Activated naive CD8-positive, alpha-beta T cell treated with anti-CD3 and anti-CD28 coated beads, Interleukin-2, amount 50 U/mL, for 16 hours (primary cell): ENCODE data around the gene FOXK1.
"Not testable (repeated sequence)": the region's sequence is repeated elsewhere in the genome, so short reads cannot be mapped to it uniquely, and the experiment has no call there.

Source experiments
- DNase-seq: peaks from one replicate; pipeline ENCODE4 v3.0.0-alpha.2; 2020; ENCODE audit warnings: low read depth, low spot score

Gene FOXK1

DNA sequence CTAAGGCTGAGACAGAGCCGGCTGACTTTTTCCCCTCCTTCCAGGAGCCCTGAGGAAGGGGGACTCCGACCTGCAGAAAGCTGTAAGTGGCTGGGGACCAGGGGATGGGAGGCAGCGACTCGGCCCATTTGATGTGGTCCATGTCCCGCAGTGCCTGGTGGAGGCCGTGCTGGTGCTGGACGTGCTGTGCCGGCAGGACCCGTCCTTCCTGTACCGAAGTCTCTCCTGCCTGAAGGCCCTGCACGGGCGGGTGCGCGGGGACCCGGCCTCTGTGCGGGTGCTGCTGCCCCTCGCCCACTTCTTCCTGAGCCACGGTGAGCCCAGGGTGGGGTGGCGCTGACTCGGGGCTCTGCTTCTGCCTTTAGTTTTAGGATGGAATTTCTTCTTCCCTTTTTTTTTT is 103.3 kb downstream of the FOXK1 start:
- DNase-seq = no peak

DNA sequence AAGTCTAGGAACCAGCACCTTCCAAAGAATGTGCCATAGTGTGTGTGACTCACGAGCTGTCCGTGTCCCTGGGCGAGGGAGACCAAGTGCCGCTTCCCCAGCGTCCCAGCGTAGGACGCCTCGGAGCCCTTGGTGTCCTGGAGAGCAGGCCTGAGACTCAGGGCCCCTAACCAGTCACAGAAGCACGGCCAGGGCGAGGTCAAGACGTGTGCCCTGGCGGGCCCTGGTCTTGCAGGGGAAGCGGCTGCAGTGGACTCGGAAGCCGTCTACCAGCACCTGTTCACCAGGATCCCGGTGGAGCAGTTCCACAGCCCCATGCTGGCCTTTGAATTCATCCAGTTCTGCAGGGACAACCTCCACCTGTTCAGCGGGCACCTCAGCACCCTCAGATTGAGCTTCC is 103.9 kb downstream of the FOXK1 start:
- DNase-seq = no peak

GRCh38 chr7:4787541-4787940 is 105.4 kb downstream of the FOXK1 start:
- DNase-seq = no peak

- no peak for DNase-seq
Measured at GRCh38 chr7:4787947-4788626, 106.0 kb downstream of the FOXK1 start.

GRCh38 chr7:4788627-4789189 is 106.6 kb downstream of the FOXK1 start:
- DNase-seq = no peak

DNA sequence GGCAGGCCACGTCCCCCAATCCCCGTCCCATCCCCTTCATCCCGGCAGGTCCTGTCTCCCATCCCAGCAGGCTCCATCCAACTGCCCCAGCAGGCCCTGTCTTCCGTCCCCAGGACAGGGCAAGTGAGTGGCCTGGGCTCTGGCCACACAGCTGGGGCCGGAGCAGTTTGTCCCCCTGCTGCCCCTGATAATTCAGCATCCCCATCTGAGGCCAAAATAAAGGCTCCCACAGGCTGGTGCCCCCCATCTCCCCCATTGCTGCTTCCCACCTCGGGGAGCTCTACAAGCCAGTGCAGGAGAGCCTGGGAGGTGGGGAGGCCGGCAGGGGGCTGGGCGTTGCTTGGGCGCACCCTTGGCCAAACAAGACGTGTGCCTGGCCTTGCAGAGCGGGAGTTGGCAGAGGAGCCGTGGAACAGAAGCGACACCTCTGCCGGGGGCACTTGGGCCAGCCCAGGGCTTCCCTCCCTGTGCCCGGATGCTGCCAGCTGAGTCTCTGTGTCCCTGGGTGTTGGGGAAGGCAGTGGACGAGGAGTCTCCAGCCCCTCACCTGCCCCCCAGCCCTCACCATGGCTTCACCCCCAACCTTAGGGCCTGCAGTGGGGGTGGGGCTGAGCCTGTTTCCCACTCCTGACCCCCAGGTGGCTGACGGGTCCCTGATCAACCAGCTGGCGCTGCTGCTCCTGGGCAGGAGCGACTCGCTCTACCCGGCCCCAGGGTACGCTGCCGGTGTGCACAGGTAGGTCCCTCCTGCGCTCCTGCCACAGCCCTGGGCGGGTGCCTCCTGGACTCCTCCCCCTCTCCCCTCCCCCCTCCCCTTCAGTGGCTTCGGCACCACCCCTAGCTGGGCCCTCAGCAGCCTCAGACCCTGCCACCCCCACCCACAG is 107.3 kb downstream of the FOXK1 start:
- DNase-seq = no peak

- no peak for DNase-seq
Measured at GRCh38 chr7:4790078-4790465, 108.0 kb downstream of the FOXK1 start.

GRCh38 chr7:4790516-4790991 is 108.5 kb downstream of the FOXK1 start:
- DNase-seq = no peak

DNA sequence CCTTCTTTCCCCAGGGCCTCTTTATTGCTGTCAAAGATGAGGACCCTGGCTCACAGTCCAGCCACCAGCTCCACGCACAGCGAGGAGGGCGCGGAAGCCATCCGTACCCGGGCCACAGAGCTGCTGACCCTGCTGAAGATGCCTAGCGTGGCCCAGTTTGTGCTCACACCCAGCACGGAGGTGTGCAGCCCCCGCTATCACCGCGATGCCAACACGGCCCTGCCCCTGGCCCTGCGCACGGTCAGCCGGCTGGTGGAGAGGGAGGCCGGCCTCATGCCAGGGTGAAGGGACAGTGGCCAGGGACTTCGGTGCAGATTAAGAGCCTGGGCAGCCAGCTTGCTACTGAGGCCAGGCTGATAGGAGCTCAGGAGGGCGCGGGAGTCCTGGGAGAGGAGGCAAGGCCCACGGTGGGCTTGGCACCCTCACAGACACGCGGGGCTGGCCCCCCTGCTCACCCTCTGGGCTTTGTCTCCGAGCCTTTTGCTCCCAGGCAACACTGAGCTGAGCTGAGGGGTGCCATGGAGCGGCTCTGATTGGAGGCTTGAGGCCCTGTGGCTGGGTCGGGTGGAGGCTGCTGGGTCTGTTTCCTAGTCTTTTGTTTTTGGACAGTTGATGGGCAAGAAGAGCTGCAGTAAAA is 109.1 kb downstream of the FOXK1 start:
- DNase-seq = no peak

DNA sequence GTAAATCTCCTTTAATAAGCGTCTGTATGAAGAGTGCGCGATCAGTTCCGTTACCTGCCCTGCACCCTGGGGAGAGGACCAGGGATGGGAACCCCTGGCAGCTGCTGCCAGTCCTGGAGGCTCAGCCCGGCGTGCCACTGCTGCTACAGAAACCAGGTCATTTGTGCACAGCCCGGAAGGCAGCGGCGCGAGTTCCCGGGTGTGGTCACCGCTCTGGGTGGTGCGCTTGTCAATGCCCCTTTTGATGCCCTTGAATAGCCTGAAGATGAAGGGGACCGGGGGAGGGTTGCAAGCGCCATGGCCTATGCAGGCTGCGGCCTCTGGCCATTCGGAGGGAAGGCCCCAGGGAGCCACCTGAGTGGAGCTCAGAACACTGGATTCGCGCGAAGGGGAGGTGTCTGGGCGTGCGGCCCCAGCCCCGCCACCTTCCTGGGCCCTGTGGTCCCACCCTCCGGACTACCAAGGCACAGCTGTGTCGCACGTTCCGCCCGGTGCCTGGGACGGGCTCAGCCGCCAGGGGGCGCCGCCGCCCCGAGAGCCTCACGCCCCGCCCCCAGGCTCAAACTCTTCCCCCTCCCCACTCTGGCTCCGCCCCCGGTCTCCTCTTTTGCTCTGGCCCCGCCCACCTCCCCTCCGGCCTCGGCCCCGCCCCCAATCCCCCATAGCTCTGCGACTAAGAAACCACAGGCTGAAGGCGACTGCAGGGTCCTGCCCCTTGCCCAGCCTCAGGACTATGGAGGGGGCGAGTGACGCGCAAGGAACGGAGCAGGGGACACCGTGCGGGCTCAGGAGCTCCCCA is 109.8 kb downstream of the FOXK1 start:
- DNase-seq = peak; percentile 65

DNA sequence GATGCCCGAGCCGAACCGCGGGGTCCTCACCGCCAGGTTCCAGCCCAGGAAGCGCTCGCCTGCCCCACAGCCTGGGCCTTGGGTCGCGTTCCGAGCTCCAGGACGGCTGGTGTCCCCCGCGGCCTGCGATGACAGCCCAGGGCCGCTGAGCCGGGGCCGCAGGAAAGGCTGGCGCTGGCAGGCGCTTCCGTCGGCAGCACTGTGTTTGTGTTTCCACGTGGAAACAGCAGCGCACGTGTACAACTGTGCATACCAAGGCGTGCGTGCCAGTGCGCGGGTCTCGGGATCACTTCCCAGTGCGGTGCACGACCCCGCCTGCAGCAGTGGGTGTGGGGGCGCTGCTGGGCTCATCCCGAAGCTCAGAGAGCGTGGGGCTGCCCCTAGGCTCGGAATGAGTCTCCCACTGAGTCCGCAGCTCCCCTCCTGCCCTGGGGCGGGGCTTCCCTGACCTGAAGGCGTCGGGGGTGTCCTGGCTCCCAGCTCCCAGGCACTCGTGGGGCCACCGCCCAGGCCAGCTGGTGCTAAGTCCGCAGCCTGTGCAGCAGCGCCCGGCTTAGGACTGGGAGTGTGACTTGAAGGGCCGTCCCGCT is 110.5 kb downstream of the FOXK1 start:
- DNase-seq = no peak

DNA sequence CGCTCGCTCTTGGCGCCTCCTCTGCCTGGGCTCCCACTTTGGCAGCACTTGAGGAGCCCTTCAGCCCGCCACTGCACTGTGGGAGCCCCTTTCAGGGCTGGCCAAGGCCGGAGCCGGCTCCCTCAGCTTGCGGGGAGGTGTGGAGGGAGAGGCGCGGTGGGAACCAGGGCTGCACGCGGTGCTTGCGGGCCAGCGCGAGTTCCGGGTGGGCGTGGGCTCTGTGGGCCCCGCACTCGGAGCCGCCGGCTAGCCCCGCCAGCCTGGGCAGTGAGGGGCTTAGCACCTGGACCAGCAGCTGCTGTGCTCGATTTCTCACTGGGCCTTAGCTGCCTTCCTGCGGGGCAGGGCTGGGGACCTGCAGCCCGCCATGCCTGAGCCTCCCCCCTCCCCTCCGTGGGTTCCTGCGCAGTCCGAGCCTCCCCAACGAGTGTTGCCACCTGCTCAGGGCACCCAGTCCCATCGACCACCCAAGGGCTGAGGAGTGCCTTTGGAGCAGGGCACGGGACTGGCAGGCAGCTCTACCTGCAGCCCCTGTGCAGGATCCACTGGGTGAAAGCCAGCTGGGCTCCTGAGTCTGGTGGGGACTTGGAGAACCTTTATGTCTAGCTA is 111.4 kb downstream of the FOXK1 start:
- not testable (repeated sequence) for DNase-seq

DNA sequence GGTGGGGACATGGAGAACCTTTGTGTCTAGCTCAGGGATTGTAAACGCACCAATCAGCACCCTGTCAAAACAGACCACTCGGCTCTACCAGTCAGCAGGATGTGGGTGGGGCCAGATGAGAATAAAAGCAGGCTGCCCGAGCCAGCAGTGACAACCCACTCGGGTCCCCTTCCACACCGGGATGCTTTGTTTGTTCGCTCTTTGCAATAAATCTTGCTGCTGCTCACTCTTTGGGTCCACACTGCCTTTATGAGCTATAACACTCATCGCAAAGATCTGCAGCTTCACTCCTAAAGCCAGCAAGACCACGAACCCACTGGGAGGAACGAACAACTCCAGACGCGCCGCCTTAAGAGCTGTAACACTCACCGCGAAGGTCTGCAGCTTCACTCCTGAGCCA is 112.1 kb downstream of the FOXK1 start:
- DNase-seq = not testable (repeated sequence)

DNA sequence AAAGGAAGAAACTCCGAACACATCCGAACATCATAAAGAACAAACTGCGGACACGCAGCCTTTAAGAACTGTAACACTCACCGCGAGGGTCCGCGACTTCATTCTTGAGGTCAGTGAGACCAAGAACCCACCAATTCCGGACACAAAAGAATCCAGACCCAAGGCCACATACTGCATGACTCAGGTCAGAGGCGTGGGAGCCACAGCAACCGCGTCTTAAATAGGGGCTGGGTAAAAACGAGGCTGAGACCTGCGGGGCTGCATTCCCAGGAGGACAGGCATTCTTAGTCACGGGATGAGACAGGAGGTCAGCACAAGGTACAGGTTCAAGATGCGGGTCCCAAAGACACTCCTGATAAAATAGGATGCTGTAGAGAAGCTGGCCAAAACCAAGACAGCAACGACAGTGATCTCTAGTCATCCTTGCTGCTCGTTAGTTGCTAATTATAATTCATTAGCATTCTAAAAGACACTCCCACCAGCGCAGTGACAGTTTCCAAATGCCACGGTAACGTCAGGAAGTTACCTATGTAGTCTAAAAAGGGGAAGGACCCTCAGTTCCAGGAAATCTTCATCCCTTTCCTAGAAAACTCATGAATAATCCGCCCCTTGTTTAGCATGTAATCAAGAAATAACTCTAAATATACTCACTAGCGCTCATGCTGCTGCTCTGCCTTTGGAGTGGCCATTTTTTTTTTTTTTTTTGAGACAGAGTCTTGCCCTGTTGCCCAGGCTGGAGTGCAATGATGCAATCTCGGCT is 112.7 kb downstream of the FOXK1 start:
- no peak for DNase-seq

DNA sequence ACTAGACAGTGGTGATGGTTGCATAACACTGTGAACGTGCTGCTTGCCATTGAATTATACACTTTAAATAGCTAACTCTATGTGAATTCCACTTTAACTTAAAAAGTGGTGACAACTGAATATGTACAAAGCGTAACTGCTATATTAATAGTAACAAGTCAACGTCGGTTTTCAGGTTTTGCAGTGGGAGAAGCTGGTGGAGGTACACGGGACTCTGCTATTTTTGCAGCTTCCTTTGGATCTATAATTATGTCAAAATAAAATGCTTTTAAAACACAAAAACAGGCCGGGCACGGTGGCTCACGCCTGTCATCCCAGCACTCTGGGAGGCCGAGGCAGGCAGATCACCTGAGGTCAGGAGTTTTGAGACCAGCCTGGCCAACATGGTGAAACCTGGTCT is 114.4 kb downstream of the FOXK1 start:
- DNase-seq = no peak

- peak; percentile 45 for DNase-seq
Measured at GRCh38 chr7:4797858-4798705, 116.0 kb downstream of the FOXK1 start.

DNA sequence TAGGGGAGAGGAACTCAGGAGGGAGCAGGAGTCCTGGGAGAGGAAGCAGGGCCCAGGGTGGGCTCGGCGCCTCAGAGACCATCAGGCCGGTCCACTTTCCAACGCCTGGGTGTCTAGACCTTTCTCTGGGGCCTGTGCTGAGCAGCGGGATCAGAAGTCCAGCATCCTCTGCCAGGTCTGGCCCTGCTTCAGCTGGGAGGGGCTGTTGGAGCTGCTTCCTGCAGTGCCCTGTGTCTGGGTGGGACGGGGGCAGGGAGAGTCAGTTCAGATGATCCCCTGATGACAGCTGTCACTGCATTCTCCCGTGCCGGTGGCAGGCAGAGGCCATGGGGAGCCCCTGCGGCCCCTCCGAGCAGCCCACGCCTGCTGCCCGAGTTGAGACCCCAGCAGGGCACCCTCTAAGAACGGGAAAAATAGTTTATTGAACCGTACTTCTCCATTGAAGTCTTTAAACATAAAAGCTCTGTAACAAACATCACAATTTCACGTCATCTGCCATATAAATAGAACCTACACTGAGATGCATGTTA is 116.7 kb downstream of the FOXK1 start:
- no peak for DNase-seq

GRCh38 chr7:4799508-4800268 is 117.6 kb downstream of the FOXK1 start:
- no peak for DNase-seq
